ENCODE measurements around the gene THAP10. TPM values are rescaled to one million over a fixed set of nuclear protein-coding genes. Genes with fewer than 3 reads are reported as not detected.
A peak's percentile ranks its signal among the peaks of the same experiment; 100 is the strongest.

The THAP10 gene
- total RNA-seq, 1 experiment from 2014 or later = 13.7 TPM

- BruUV-seq (replicated peaks) = no TSS peak
- CTCF ChIA-PET = interaction anchor here (0.6 kb wide), 1 partner anchor 31 kb away, joined by 3 read pairs; no protein-coding TSS in a partner anchor
- H3K27me3 Mint-ChIP-seq (ENCODE audit: unreplicated experiment) = no peaks in the 10 kb centered on the region
- no peak for DNase-seq
- peaks cover 60% of the 10 kb centered on the region for H3K4me1 Mint-ChIP-seq (ENCODE audit: low read depth, unreplicated experiment)
- no peak for TF ChIP-seq CTCF (IDR thresholded peaks at IDR 0.05; ENCODE audit: unreplicated experiment)
- intact Hi-C loops (cut with micrococcal nuclease; ENCODE audit: unreplicated experiment) = no loop called here
- peaks cover 20% of the 10 kb centered on the region for H3K36me3 Mint-ChIP-seq (ENCODE audit: insufficient read depth, unreplicated experiment)
- H3K9me3 Mint-ChIP-seq (ENCODE audit: low read depth, unreplicated experiment) = no peaks in the 10 kb centered on the region
- peak overlapping the region; percentile 30 for H3K27ac Mint-ChIP-seq (ENCODE audit: unreplicated experiment)
- no peak overlapping the region for H3K4me3 Mint-ChIP-seq (ENCODE audit: low read depth, unreplicated experiment)
These were observed 60.1 kb downstream of the THAP10 start for GRCh38 chr15:70832176-70832575.

Other genes starting within 250 kb of the THAP10 start
- 31.9 and 35.5 TPM in 2 replicates for gene UACA, start 128.9 kb downstream of the THAP10 start, total RNA-seq (2022)
- gene LARP6, start 38.3 kb downstream of the THAP10 start, total RNA-seq (2022) = 30.4 and 30.8 TPM in 2 replicates
- 5.8 and 6.3 TPM in 2 replicates for gene LRRC49, start 393 bp upstream of the THAP10 start, total RNA-seq (2022)
- 24.2 and 29.6 TPM in 2 replicates for gene THSD4, start 223.0 kb upstream of the THAP10 start, total RNA-seq (2022)

Measured in Calu3 (cell line).